Putamen (tissue), 1 donor: Measurements from ENCODE around the gene LRRC34.

Experiments used
- DNase-seq: peaks from one replicate; pipeline ENCODE4 v3.0.0-alpha.2; 2016; ENCODE audit warnings: low spot score

The LRRC34 gene, protein sequence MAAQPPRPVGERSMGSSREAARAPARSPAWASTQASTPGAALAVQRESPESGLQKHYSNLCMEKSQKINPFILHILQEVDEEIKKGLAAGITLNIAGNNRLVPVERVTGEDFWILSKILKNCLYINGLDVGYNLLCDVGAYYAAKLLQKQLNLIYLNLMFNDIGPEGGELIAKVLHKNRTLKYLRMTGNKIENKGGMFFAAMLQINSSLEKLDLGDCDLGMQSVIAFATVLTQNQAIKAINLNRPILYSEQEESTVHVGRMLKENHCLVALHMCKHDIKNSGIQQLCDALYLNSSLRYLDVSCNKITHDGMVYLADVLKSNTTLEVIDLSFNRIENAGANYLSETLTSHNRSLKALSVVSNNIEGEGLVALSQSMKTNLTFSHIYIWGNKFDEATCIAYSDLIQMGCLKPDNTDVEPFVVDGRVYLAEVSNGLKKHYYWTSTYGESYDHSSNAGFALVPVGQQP

DNA sequence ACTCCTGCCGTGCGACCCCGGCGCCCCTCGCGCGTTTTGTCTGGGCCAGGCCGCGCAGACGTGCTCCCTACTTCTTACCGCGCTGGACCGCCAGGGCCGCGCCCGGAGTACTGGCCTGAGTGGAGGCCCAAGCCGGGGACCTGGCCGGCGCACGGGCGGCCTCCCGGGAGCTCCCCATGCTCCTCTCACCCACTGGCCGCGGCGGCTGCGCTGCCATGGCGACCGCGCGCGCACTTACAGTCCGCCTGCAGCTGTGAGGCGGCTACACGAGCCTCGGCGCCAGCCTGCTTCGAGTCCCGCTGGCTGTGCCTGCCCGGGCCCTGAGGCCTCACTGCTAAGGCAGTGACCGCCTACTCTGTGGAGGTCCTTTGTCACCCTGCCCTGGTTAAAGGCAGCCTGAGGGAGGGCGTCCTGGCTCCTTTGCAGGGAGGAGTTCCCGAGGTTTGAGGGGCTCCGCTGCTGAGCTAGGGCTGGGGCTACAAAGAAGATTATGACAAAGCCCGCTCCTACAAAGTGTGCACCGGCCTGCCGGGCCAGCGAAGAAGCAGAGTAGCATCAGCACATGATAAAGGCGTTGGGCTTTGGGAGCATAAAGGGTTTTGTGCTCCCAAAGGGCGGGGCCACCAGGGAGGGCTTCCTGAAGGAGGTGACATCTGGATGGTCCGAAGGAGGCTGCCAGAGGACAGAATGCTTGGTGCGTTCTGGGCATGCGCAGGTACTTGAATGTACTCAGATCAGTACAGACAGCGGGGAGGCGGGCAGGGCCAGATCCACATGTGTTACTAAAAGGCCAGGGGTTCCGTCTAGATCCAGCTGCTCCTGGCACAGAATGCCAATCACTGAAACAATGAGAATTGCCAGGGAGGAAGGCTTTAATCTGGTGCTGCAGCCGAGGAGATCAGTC is at the start of gene LRRC34, which contains the start of gene LRRIQ4:
Gene LRRC34, minus strand, starts transcription at position 573 of the 904 bp plus-strand sequence. Its CDS starts 356 bp downstream, at position 217.
Gene LRRIQ4, plus strand, starts transcription at position 539 of the 904 bp plus-strand sequence. CDS start 9,052 bp downstream, outside the sequence.
- peak; percentile 69 for DNase-seq

GRCh38 chr3:169861871-169862270 is 49.2 kb upstream of the LRRC34 start:
- DNase-seq = no peak

- no peak for DNase-seq
Observed at GRCh38 chr3:169857811-169858210, 45.1 kb upstream of the LRRC34 start.

DNA sequence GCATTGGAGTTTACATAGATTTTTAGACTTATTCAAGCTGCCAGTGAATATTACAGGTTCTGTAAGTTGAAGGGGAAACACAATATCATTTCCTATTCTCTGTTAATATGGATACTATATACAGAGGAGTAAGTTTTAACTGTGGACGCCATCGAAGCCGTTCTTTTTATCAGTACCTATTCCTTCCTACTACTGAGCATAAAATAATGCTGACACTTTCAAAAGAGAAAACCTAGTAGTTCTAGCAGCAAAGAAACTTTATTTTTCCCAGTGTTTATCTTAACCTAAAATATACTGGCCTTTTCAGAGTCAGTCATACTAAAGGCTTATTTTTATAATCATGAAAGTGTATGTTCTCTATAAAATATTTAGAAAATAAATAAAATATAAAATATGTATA is 42.8 kb upstream of the LRRC34 start:
- no peak for DNase-seq

- no peak for DNase-seq
Observed at GRCh38 chr3:169850618-169851017, 37.9 kb upstream of the LRRC34 start.

- no peak for DNase-seq
Observed at GRCh38 chr3:169848741-169849140, 36.0 kb upstream of the LRRC34 start.

- no peak for DNase-seq
Observed at GRCh38 chr3:169847896-169848295, 35.2 kb upstream of the LRRC34 start.

GRCh38 chr3:169846458-169847193 is 33.9 kb upstream of the LRRC34 start:
- no peak for DNase-seq

DNA sequence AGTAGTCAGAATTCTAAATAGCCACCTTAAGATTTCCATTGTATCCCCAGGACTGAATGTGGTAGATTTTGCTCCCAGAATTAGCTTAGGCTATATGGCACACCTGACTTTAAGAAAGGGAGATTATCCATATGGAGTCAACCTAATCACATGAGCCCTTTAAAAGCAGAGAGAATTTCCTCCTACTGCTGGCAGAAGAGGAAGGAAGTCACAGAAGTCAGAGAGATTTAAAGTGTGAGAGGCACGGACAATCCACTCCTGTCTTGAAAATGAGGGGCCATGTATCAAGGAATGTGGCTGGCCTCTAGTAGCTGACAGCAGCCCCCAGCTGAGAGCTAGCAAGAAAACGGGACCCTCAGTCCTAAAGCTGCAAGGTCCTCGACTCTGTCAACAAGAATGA is 30.3 kb upstream of the LRRC34 start:
- no peak for DNase-seq

- no peak for DNase-seq
Observed at GRCh38 chr3:169841171-169841570, 28.5 kb upstream of the LRRC34 start.

- no peak for DNase-seq
Observed at GRCh38 chr3:169838511-169839030, 25.9 kb upstream of the LRRC34 start.

DNA sequence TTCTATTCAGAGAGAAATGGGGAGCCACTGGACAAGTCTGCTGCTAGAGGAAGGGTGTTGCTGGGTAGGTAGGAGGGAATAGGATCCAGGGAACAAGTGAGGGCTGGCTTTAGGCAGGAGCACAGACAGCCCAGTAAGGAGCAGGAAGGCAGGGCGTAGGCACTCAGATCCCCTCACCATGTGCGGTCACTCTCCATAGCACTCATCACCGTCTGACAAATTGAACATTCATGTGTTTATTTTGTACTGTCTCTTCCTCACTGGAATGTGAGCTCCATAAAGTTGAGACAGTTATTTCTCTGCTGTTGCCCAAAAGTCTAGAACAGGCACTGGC is 24.2 kb upstream of the LRRC34 start:
- DNase-seq = no peak

GRCh38 chr3:169836078-169836941 is 23.6 kb upstream of the LRRC34 start:
- no peak for DNase-seq

- no peak for DNase-seq
Observed at GRCh38 chr3:169835533-169835932, 22.8 kb upstream of the LRRC34 start.

DNA sequence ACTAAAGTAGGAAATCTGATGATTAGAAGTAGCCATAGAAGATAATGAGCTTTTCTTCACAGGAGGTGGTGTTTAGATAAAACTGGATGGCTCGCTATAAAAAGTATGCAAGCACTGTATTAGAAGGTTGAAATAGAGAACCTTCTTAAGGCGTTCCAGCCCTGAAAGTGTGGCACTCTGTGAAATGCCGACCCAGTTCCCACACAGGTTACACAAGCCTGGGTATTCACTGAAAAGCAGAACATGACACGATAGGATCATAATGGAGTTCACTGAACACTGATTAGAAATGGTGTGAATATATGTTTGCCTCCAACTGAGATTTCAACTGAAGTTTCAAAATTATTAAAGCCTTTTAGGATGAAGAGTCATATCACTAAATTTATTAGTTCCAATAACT is 15.0 kb upstream of the LRRC34 start:
- DNase-seq = no peak

DNA sequence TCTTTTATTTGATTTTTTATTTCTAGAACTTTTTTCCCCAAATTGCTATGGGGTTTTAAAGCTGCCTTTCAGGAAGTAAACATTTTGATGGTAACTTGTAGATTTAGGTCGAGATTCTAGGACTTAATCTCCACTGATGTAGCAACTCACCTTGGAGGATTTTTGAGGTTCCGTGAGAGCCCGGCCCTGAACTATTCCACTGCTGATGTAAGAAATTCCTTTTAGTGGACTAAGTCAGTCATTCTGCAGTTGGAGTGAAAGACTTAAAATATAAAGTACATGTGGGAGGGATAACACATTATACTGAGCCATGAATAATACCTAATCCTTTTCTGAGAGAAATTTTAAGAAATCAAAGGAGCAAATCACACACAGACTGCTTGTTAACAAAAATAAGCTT is 12.6 kb upstream of the LRRC34 start:
- DNase-seq = no peak

- no peak for DNase-seq
Observed at GRCh38 chr3:169822983-169823382, 10.3 kb upstream of the LRRC34 start.

GRCh38 chr3:169822540-169822939 is 9.8 kb upstream of the LRRC34 start:
- DNase-seq = no peak

DNA sequence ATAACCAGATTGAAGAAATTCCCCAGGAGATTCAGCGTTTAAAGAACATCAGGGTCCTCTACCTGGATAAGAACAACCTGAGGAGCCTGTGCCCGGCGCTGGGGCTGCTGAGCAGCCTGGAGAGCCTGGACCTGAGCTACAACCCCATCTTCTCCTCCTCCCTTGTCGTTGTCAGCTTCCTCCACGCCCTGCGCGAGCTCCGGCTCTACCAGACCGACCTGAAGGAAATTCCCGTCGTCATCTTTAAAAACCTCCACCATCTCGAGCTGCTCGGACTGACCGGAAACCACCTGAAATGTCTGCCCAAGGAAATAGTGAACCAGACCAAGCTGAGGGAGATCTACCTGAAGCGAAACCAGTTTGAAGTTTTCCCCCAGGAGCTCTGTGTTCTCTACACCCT is 9.4 kb upstream of the LRRC34 start:
- no peak for DNase-seq

DNA sequence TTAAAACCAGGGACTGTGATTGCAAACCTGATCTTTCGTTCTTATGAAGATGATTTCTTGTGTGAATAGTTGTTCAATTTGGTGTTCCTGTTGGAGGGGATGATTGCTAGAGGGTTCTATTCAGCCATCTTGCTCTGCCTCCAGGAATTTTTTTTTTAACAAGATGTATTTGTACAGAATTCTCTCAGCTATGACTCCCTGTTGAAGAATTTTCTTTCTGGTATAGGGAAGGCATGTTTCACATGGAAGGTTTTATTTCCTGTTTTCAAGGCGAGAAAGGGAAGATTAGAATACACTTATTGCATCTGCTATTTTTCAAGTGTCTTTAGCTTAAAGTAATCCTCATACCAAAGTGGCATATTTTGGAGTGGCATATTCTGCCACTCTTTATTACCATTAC is 5.6 kb upstream of the LRRC34 start:
- no peak for DNase-seq

DNA sequence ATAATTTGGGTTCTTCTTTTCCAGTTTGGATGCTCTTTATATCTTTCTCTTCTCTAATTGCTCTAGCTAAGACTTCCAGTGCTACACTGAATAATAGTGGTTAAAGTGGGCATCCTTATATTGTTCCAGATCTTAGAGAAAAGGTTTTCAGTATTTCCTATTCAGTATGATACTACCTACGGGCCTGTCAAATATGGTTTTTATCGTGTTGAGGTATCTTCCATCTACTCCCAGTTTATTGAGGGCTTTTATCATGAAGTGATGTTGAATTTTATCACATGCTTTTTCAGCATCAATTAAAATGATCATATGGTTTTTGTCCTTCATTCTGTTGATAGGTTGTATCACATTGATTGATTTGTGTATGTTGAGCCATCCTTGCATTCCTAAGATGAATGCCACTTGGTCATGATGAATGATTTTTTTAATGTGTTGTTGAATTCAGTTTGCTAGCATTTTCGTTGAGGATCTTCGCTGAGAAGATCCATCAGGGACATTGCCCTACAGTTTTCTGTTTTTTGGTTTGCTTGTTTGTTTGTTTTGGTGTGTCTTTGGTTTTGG is 3.0 kb upstream of the LRRC34 start:
- DNase-seq = no peak
